HepG2 (cell line): ENCODE data around the gene EVI5. TPM values are rescaled to one million over a fixed set of nuclear protein-coding genes. Genes with fewer than 3 reads are reported as not detected.

Source experiments
- GMEB1 ChIP-seq: sonication (generic); formaldehyde crosslinking; IDR thresholded peaks from 2 replicates; pipeline ENCODE4 v1.5.1; 2020; ENCODE audit warnings: missing genetic modification reagents, mild to moderate bottlenecking, borderline replicate concordance
- MAFK ChIP-seq, 2 experiments: IDR thresholded peaks in 1 of 2; conservative IDR thresholded peaks in 1 of 2; 2 replicates each; pipeline ENCODE4 v1.6.1; 2011; ENCODE audit warnings: improper control_type of control experiment in 2 of 2, low read length in 2 of 2
- PBX3 ChIP-seq: sonication (generic); formaldehyde crosslinking; IDR thresholded peaks from 2 replicates; pipeline ENCODE4 v1.8.1; 2023; ENCODE audit warnings: missing genetic modification reagents, inconsistent platforms, borderline replicate concordance
- POGK ChIP-seq: sonication (generic); formaldehyde crosslinking; conservative IDR thresholded peaks from 2 replicates; pipeline ENCODE4 v1.8.0; 2022; ENCODE audit warnings: mild to moderate bottlenecking, moderate library complexity, missing genetic modification reagents
- RBM39 ChIP-seq: fragments of 200-400 bp; formaldehyde crosslinking; IDR thresholded peaks from one replicate; pipeline ENCODE4 v1.6.1; 2018; ENCODE audit warnings: antibody characterized with exemption, mild to moderate bottlenecking, low read depth, low read length; ENCODE audit not compliant: poor library complexity, severe bottlenecking
- RFX5 ChIP-seq: IDR thresholded peaks from 2 replicates; pipeline ENCODE4 v1.6.1; 2011; ENCODE audit warnings: low read depth, low read length, improper control_type of control experiment
- SMARCE1 ChIP-seq: fragments of 450-650 bp; IDR thresholded peaks from 2 replicates; pipeline ENCODE4 v1.6.1; 2017; ENCODE audit warnings: borderline replicate concordance
- ZBTB49 ChIP-seq: sonication (generic); formaldehyde crosslinking; IDR thresholded peaks from 2 replicates; pipeline ENCODE4 v1.4.0; 2020; ENCODE audit warnings: missing genetic modification reagents, borderline replicate concordance
- ZNF225 ChIP-seq: sonication (generic); formaldehyde crosslinking; IDR thresholded peaks from 2 replicates; pipeline ENCODE4 v1.4.0; 2020; ENCODE audit warnings: mild to moderate bottlenecking, missing genetic modification reagents
- ZNF24 ChIP-seq: fragments of 450-650 bp; IDR thresholded peaks from 2 replicates; pipeline ENCODE4 v1.6.1; 2017; ENCODE audit warnings: antibody characterized with exemption, mild to moderate bottlenecking
- ZNF343 ChIP-seq: sonication (generic); formaldehyde crosslinking; IDR thresholded peaks from 2 replicates; pipeline ENCODE4 v1.4.0; 2020; ENCODE audit warnings: mild to moderate bottlenecking, missing genetic modification reagents
- ZNF484 ChIP-seq: sonication (generic); formaldehyde crosslinking; IDR thresholded peaks from 2 replicates; pipeline ENCODE4 v1.5.1; 2020; ENCODE audit warnings: mild to moderate bottlenecking, low read depth, missing genetic modification reagents, borderline replicate concordance
- ZNF790 ChIP-seq: sonication (generic); formaldehyde crosslinking; IDR thresholded peaks from 2 replicates; pipeline ENCODE4 v1.8.0; 2022; ENCODE audit warnings: missing genetic modification reagents, mild to moderate bottlenecking, borderline replicate concordance
- polyA plus RNA-seq, 8 experiments: library from polyadenylated mRNA; depleted of rRNA in 3 of 8; stranded (reverse) in 7 of 8; unstranded in 1 of 8; fragments of >200 nt; fragmentation: Illumina TruSeq in 4 of 8; extraction: Trizol in 4 of 8; gene quantifications; 2 replicates each; pipeline versions ENCODE4 v1.2.1 to v1.2.3, GENCODE V29; 2011 to 2016; ENCODE audit warnings: low read depth in 4 of 8, missing spikeins in 1 of 8, mixed read lengths in 1 of 8; ENCODE audit not compliant: insufficient read depth in 1 of 8
- total RNA-seq, 5 experiments: library from RNA; depleted of rRNA; stranded (reverse); fragments of >200 nt; fragmentation: Illumina TruSeq; extraction: Trizol; gene quantifications; 2 replicates each; pipeline ENCODE4 v1.2.3, GENCODE V29; 2016; ENCODE audit warnings: low read depth in 1 of 5
- TF ChIP-seq, protein P1 (sequence below): IDR thresholded peaks from 2 replicates; pipeline ENCODE4 v1.6.1; 2016
- TF ChIP-seq, protein P2 (sequence below): sonication (generic); formaldehyde crosslinking; IDR thresholded peaks from 2 replicates; pipeline ENCODE4 v1.8.0; 2022; ENCODE audit warnings: mild to moderate bottlenecking, missing genetic modification reagents, borderline replicate concordance

Gene EVI5
- total and polyA plus RNA-seq, 2 of the 13 experiments (the other 11 are each of a cell fraction or from before 2014, with no cell fraction given): 4.0 to 12.6 TPM

DNA sequence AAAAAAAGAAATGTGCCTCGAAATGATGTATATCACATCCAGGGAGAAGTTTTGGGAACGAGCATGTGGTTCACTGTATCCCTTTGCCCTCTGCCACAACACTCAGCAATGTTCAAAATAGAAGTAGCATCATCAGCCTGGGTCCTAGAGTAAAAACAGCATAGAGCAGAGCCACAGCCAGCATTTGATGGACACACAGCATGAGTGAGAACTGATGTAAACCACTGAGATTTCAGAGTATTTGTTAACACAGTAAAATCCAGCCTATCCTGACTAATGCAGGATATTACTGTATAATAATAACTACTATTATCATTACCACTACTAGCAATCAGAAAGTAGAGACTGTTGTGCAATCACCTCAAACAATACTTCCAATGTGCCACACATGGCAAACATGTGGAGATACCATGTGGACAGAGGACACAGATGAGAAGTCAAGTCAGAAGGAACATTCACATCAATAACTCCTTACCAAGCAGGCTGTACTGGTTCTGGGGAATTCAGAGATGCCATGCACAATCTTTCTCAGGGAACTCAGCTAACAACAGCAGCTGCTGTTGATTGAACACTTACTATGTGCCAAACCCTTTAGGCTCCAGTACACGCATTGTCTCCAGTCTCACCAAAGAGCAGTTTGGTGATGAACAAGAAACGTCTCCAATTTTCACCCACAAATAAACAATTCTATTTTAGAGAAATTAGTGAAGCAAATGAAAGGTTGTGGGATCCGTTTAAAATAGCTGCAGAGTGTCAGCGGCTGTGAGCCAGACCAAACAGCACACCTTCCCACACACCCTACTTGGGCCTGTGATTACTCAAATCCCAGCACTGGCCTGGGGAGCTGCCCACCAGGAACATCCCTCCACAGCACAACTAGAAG lies 281.6 kb downstream of the EVI5 start (continued):
- TF ChIP-seq ZBTB49: no peak
- TF ChIP-seq RBM39: no peak
- TF ChIP-seq, protein P1, sequence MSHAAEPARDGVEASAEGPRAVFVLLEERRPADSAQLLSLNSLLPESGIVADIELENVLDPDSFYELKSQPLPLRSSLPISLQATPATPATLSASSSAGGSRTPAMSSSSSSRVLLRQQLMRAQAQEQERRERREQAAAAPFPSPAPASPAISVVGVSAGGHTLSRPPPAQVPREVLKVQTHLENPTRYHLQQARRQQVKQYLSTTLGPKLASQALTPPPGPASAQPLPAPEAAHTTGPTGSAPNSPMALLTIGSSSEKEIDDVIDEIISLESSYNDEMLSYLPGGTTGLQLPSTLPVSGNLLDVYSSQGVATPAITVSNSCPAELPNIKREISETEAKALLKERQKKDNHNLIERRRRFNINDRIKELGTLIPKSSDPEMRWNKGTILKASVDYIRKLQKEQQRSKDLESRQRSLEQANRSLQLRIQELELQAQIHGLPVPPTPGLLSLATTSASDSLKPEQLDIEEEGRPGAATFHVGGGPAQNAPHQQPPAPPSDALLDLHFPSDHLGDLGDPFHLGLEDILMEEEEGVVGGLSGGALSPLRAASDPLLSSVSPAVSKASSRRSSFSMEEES (CRISPR knock-in tag): no peak
- TF ChIP-seq ZNF225: no peak
- TF ChIP-seq MAFK (conservative IDR thresholded peaks at IDR 0.05 in 1 of 2, IDR thresholded peaks at IDR 0.05 in 1 of 2; ENCODE audit: low read length in 2 of 2): peak in 1 of 2 experiments; percentile 17; a peak in 1 of 4 replicates
- no peak for TF ChIP-seq ZNF790 (CRISPR knock-in tag)
- TF ChIP-seq PBX3: no peak
- no peak for TF ChIP-seq ZNF24
- TF ChIP-seq RFX5: no peak
- no peak for TF ChIP-seq POGK
- TF ChIP-seq GMEB1 (CRISPR knock-in tag): no peak
- TF ChIP-seq, protein P2, sequence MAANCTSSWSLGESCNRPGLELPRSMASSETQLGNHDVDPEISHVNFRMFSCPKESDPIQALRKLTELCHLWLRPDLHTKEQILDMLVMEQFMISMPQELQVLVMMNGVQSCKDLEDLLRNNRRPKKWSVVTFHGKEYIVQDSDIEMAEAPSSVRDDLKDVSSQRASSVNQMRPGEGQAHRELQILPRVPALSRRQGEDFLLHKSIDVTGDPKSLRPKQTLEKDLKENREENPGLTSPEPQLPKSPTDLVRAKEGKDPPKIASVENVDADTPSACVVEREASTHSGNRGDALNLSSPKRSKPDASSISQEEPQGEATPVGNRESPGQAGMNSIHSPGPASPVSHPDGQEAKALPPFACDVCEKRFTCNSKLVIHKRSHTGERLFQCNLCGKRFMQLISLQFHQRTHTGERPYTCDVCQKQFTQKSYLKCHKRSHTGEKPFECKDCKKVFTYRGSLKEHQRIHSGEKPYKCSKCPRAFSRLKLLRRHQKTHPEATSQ: no peak
- no peak for TF ChIP-seq SMARCE1
- TF ChIP-seq ZNF484 (CRISPR knock-in tag): no peak
- TF ChIP-seq ZNF343 (CRISPR knock-in tag): no peak
